T-helper 1 cell treated with Interleukin-12 subunit alpha and Interleukin-12 subunit beta and Interleukin-4 antibody, amounts not matched to agents 30 μg/mL and 1 μg/mL, for 36 hours (primary cell): ENCODE measurements around the gene ADAMTS17.
"Not testable (repeated sequence)": the region's sequence is repeated elsewhere in the genome, so short reads cannot be mapped to it uniquely, and the experiment has no call there.

Experiments
- H3K27ac Mint-ChIP-seq: one replicate; pipeline ENCODE4 v1.8.0; 2021; ENCODE audit warnings: mild to moderate bottlenecking, mixed read lengths
- H3K27me3 Mint-ChIP-seq: one replicate; pipeline ENCODE4 v1.8.0; 2021; ENCODE audit warnings: low read depth, mixed read lengths
- H3K36me3 Mint-ChIP-seq: one replicate; pipeline ENCODE4 v1.8.0; 2021; ENCODE audit warnings: low read depth, mixed read lengths
- H3K4me1 Mint-ChIP-seq: one replicate; pipeline ENCODE4 v1.8.0; 2021; ENCODE audit warnings: low read depth, mixed read lengths
- H3K4me3 Mint-ChIP-seq: one replicate; pipeline ENCODE4 v1.8.0; 2021; ENCODE audit warnings: mild to moderate bottlenecking, moderate library complexity, mixed read lengths
- H3K9me3 Mint-ChIP-seq: one replicate; pipeline ENCODE4 v1.8.0; 2021; ENCODE audit warnings: mixed read lengths

Gene ADAMTS17

GRCh38 chr15:99932676-99933402, 408.9 kb downstream of the ADAMTS17 start:
- Mint-ChIP-seq H3K27ac (no peak overlapping the region), H3K4me1 (peaks cover 11% of the 10 kb centered on the region), H3K36me3 (no peaks in the 10 kb centered on the region), H3K27me3 (peaks cover 27% of the 10 kb centered on the region), H3K9me3 (no peaks in the 10 kb centered on the region), H3K4me3 (no peak overlapping the region)

DNA sequence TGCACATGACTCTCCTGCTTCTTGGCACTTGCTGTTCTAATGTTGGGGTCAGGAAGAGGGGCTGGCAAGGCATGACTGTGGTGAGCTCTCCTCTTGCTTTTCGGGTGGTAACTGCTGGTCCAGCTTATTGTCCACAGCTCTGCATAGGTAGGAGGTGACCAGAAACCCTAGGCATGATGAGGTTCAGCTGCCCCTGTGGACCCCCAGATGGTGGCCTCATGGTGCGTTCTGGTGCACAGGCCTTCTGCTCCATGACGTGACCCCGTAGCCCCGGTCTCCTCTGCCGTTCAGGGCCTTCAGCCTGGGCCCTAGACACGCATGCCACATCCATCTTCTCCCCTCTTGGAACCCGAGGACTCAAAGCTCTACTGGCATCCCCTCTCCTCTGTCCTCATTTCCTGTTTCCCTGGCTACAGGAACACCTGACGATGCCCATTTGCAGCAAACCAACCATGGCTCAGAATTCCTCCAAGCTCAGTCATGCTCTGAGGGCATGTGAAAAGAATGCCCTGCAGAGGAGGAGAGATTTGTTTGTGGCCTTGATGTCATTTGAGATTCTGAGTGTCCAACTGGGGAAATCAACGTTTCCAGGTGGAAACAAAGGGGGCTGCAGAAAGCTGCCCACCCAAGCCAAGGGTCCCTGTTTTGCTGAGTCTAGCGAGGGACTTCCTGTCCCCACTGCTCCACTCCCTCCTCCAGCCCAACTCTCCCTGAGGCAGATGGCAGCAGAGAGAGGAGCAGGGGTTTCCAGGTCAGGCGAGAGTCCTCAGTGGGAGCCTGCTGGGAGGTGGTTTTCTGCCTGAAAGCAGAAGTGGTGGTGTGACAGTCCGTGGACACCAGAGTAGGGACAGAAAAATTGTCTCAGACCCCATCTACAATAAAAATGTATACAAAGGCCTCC, 409.8 kb downstream of the ADAMTS17 start:
- Mint-ChIP-seq H3K27me3 (peaks cover 21% of the 10 kb centered on the region), H3K4me1 (peaks cover 11% of the 10 kb centered on the region), H3K27ac (no peak overlapping the region), H3K9me3 (no peaks in the 10 kb centered on the region), H3K4me3 (no peak overlapping the region), H3K36me3 (no peaks in the 10 kb centered on the region)

- Mint-ChIP-seq H3K36me3 (no peaks in the 10 kb centered on the region), H3K27me3 (peaks cover 19% of the 10 kb centered on the region), H3K4me1 (peaks cover 11% of the 10 kb centered on the region), H3K4me3 (no peak overlapping the region), H3K9me3 (no peaks in the 10 kb centered on the region), H3K27ac (no peak overlapping the region)
These were observed 411.1 kb downstream of the ADAMTS17 start for GRCh38 chr15:99930696-99931095.

DNA sequence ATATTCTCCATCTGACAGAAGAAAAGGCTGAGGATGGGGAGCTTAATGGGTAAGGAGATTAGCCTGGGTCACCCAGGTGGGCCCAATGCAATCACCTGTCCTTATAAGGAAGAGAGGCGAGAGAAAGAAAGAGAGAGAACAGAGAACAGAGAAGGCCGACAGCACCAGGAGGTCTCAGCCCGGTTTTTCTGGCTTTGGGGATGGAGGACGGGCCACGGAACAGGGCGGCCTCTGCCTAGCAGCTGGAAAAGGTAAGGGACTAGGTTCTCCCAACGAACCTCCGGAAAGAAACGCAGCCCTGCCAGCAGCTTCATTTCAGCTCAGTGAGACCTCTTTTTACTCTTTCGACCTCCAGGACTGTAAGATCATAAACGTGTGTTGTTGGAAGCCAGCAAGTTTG, 412.5 kb downstream of the ADAMTS17 start:
- Mint-ChIP-seq H3K27me3 (peaks cover 23% of the 10 kb centered on the region), H3K27ac (no peak overlapping the region), H3K9me3 (no peaks in the 10 kb centered on the region), H3K4me3 (peak overlapping the region; percentile 66), H3K36me3 (no peaks in the 10 kb centered on the region), H3K4me1 (peaks cover 11% of the 10 kb centered on the region)

DNA sequence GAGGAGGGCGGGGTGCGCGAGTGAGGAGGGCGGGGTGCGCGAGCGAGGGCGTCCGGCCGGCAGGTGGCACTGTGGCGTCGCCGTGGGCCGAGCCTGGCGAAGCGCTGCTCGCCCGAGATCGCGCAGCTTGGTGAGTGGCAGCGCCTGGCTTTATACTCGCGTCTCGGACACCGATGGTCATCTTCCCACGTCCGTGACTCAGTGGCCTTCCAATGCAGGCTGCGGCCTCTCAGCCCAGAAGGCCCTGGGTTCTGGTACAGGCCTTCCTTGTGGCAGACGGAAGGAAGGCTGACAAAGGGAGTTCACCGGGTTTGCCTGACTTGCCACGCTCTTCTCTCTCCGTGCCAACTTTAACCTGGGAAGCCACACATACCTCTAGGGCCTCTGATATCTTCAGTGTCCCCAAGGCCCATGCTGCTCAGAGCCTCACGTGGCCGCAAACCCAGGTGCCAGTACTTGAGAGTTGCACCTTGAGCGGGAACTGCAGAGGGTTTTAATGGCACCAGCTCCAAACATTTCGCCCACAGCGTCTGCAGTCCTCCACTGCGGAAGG, 413.3 kb downstream of the ADAMTS17 start:
- H3K27me3 Mint-ChIP-seq = peaks cover 28% of the 10 kb centered on the region
- peak overlapping the region; percentile 79 for H3K27ac Mint-ChIP-seq
- no peaks in the 10 kb centered on the region for H3K36me3 Mint-ChIP-seq
- peak overlapping the region; percentile 84 for H3K4me3 Mint-ChIP-seq
- H3K4me1 Mint-ChIP-seq = peaks cover 11% of the 10 kb centered on the region
- no peaks in the 10 kb centered on the region for H3K9me3 Mint-ChIP-seq

- not testable (repeated sequence) for H3K4me3 Mint-ChIP-seq, H3K27ac Mint-ChIP-seq, H3K9me3 Mint-ChIP-seq, H3K36me3 Mint-ChIP-seq
- H3K27me3 Mint-ChIP-seq = peaks cover 39% of the 10 kb centered on the region
- H3K4me1 Mint-ChIP-seq = peaks cover 11% of the 10 kb centered on the region
These were observed 415.2 kb downstream of the ADAMTS17 start for GRCh38 chr15:99926532-99926931.

- Mint-ChIP-seq H3K27me3 (peaks cover 43% of the 10 kb centered on the region), H3K36me3 (no peaks in the 10 kb centered on the region), H3K27ac (peak overlapping the region; percentile 71), H3K9me3 (no peaks in the 10 kb centered on the region), H3K4me3 (peak overlapping the region; percentile 74), H3K4me1 (peaks cover 11% of the 10 kb centered on the region)
These were observed 415.9 kb downstream of the ADAMTS17 start for GRCh38 chr15:99925661-99926461.

DNA sequence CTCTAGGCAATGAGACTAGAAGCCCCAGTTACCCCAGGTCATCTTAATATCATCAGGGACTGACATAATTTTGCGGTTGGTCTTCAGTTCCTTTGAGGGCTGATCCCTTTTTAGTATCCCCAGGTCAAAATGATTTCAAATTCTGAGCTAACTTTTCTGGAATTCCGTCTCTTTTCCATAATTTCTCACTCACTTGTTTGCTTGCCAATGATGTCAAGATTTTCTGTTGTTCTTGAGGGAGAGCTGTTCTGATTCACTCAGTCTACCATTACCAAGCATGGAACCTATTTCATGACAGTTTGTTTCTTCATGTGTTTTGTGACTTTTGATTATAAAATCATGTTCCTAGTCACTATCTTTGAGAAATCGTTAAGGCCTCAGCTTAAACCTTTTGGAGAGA, 418.1 kb downstream of the ADAMTS17 start:
- Mint-ChIP-seq H3K4me3 (no peak overlapping the region), H3K27me3 (peaks cover 39% of the 10 kb centered on the region)

More for the DNA sequence above, 418.1 kb downstream of the ADAMTS17 start:
- no peak overlapping the region for H3K27ac Mint-ChIP-seq
- peaks cover 1% of the 10 kb centered on the region for H3K4me1 Mint-ChIP-seq
- H3K36me3 Mint-ChIP-seq = no peaks in the 10 kb centered on the region
- H3K9me3 Mint-ChIP-seq = no peaks in the 10 kb centered on the region
